HEK293T (cell line): ENCODE results near the gene TMPRSS6.

ENCODE experiments used
- FOXA1 ChIP-seq: fragments of 450-650 bp; IDR thresholded peaks from 2 replicates; pipeline ENCODE4 v1.6.1; 2016; ENCODE audit warnings: mild to moderate bottlenecking
- FOXK2 ChIP-seq: fragments of 450-650 bp; IDR thresholded peaks from 2 replicates; pipeline ENCODE4 v1.6.1; 2016; ENCODE audit warnings: mild to moderate bottlenecking
- SP1 ChIP-seq: fragments of 450-650 bp; IDR thresholded peaks from 2 replicates; pipeline ENCODE4 v1.6.1; 2017
- TARDBP ChIP-seq: fragments of 450-650 bp; IDR thresholded peaks from 2 replicates; pipeline ENCODE4 v1.6.1; 2016

DNA sequence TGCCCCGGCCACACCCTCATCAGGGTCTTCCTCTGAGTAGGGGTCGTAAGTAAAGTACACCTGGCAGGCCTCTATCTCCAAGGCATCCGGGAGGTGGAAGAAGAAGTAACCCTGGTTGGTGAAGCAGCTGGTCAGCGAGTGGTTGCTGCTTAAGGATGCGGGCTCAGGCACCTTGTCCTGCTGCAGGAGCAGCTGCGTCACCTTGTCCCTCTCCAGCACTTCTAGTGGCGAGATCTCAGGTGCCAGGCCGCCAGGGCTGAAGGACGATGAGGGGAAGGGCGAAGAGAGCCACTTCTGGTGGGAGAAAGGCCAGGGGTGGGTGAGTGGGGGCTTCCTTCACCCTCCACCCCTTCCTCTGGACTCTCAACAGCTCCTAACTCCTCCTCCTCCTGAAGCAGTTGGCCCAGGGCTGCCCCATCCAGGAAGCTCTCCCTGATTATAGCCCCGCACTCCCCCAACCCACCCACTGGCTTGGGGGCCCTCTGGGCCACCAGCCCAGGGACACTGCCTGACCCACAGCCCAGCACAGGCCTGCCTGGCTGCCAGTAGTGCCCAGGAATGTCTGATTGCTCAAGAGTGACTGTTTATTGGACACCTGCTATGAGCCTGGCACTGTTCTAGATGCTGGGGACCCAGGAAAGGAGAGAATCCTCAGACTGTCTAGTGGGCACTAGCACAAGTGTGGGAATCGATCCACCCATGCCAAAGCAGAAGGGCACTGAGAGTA lies 19.2 kb upstream of the TMPRSS6 start:
- TF ChIP-seq SP1 (no peak), TARDBP (no peak), FOXA1 (no peak), FOXK2 (no peak)
